Stimulated activated CD8-positive, alpha-beta memory T cell treated with anti-CD3 and anti-CD28 coated beads, Interleukin-7, amount 100 ng/mL, for 24 hours (primary cell): ENCODE data around the gene CARD16.

Source experiments
- DNase-seq: peaks from one replicate; pipeline ENCODE4 v3.0.0-alpha.2; 2020; ENCODE audit warnings: low read depth

The CARD16 gene

DNA sequence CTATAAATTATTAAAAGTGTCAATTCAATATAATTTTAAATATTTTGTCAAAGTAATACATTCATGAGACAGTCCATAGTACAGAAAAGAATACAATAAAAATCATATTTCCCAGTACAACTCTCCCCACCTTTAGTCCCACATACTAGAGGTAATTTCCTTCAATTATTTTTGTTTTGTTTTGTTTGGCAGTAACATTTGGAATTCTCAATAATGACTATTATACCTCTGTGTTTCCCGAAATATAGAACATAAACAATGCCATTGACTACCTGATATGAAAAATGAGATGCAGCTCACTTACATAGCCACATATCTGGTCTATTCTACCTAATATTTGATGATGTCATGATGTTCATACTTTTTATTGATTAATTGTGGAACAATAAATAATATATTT is 52.4 kb downstream of the CARD16 start:
- DNase-seq = no peak

DNA sequence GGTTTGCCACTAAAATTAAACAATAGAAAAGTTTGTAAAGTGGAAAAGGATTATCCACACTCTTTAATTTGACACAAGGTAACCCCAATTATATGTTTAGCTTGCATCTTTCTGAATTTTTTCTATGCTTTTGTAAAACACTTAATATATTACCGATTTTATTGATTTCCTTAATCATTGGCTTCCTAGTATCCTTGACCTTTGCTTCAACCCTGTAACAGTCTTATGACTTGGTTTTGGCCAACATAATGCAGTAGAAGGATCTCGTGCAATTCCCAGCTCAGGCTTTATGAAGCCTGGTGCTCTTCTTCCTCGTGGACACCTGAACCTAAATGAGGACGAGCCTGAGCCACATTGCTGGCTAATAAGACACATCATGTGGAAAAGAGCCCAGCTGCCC is 53.1 kb downstream of the CARD16 start:
- DNase-seq = no peak
